ENCODE measurements around the gene NSG1. TPM values are rescaled to one million over a fixed set of nuclear protein-coding genes. Genes with fewer than 3 reads are reported as not detected.

The NSG1 gene
- total and polyA plus RNA-seq, 2 of the 13 experiments (the other 11 are each of a cell fraction or from before 2014, with no cell fraction given), result not detected

GRCh38 chr4:4461850-4462249 lies 74.9 kb downstream of the NSG1 start (continued):
- TF ChIP-seq ZBED4 (CRISPR knock-in tag; IDR thresholded peaks at IDR 0.05; ENCODE audit: borderline replicate concordance), result peak; percentile 14; the same call in 1 of the 2 replicates
- 0 out of 2 replicates have a peak, but pooled peaks have one; percentile 36 for TF ChIP-seq DMAP1 (CRISPR knock-in tag; IDR thresholded peaks at IDR 0.05)
- TF ChIP-seq ZBTB7B (CRISPR knock-in tag; IDR thresholded peaks at IDR 0.05), result peak; percentile 33; the same call in 1 of the 2 replicates
- TF ChIP-seq ZNF256 (CRISPR knock-in tag; conservative IDR thresholded peaks at IDR 0.05), result no peak
- TF ChIP-seq, protein P1, sequence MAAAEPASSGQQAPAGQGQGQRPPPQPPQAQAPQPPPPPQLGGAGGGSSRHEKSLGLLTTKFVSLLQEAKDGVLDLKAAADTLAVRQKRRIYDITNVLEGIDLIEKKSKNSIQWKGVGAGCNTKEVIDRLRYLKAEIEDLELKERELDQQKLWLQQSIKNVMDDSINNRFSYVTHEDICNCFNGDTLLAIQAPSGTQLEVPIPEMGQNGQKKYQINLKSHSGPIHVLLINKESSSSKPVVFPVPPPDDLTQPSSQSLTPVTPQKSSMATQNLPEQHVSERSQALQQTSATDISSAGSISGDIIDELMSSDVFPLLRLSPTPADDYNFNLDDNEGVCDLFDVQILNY (CRISPR knock-in tag; conservative IDR thresholded peaks at IDR 0.05), result no peak
- TF ChIP-seq ZFP90 (CRISPR knock-in tag; IDR thresholded peaks at IDR 0.05; ENCODE audit: borderline replicate concordance), result no peak
- peak; percentile 66; the same call in 1 of the 2 replicates for TF ChIP-seq RXRA (CRISPR knock-in tag; IDR thresholded peaks at IDR 0.05)
- TF ChIP-seq CTCF (CRISPR knock-in tag; IDR thresholded peaks at IDR 0.05), result no peak
- peak; percentile 31; the same call in 1 of the 2 replicates for TF ChIP-seq ZNF331 (CRISPR knock-in tag; IDR thresholded peaks at IDR 0.05)
- TF ChIP-seq, protein P2, sequence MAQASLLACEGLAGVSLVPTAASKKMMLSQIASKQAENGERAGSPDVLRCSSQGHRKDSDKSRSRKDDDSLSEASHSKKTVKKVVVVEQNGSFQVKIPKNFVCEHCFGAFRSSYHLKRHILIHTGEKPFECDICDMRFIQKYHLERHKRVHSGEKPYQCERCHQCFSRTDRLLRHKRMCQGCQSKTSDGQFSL (CRISPR knock-in tag; IDR thresholded peaks at IDR 0.05), result no peak
- peak; percentile 40; the same call in 1 of the 2 replicates for TF ChIP-seq CEBPG (CRISPR knock-in tag; IDR thresholded peaks at IDR 0.05)
- no peak for TF ChIP-seq ZNF672 (CRISPR knock-in tag; IDR thresholded peaks at IDR 0.05)
- peak; percentile 93 for TF ChIP-seq ARNTL (CRISPR knock-in tag; IDR thresholded peaks at IDR 0.05)
- no peak for TF ChIP-seq ZC3H4 (CRISPR knock-in tag; IDR thresholded peaks at IDR 0.05; ENCODE audit: borderline replicate concordance)
- TF ChIP-seq, protein P3, sequence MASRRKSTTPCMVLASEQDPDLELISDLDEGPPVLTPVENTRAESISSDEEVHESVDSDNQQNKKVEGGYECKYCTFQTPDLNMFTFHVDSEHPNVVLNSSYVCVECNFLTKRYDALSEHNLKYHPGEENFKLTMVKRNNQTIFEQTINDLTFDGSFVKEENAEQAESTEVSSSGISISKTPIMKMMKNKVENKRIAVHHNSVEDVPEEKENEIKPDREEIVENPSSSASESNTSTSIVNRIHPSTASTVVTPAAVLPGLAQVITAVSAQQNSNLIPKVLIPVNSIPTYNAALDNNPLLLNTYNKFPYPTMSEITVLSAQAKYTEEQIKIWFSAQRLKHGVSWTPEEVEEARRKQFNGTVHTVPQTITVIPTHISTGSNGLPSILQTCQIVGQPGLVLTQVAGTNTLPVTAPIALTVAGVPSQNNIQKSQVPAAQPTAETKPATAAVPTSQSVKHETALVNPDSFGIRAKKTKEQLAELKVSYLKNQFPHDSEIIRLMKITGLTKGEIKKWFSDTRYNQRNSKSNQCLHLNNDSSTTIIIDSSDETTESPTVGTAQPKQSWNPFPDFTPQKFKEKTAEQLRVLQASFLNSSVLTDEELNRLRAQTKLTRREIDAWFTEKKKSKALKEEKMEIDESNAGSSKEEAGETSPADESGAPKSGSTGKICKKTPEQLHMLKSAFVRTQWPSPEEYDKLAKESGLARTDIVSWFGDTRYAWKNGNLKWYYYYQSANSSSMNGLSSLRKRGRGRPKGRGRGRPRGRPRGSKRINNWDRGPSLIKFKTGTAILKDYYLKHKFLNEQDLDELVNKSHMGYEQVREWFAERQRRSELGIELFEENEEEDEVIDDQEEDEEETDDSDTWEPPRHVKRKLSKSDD (CRISPR knock-in tag; IDR thresholded peaks at IDR 0.05; ENCODE audit: low read depth), result no peak
- TF ChIP-seq CCAR2 (optimal IDR thresholded peaks at IDR 0.05; ENCODE audit: low read depth, low read length), result no peak
- TF ChIP-seq NCOR1 (IDR thresholded peaks at IDR 0.05; ENCODE audit: borderline replicate concordance, low read length), result no peak
- no peak for TF ChIP-seq NFE2 (CRISPR knock-in tag; IDR thresholded peaks at IDR 0.05)
- peak; percentile 53 for TF ChIP-seq NCOA2 (CRISPR knock-in tag; IDR thresholded peaks at IDR 0.05)
- no peak for TF ChIP-seq ZNF232 (CRISPR knock-in tag; IDR thresholded peaks at IDR 0.05; ENCODE audit: borderline replicate concordance)

All from HepG2 (cell line).